H1 (cell line): ENCODE results near the gene TMIGD2. TPM values are rescaled to one million over a fixed set of nuclear protein-coding genes. Genes with fewer than 3 reads are reported as not detected.
A peak's percentile ranks its signal among the peaks of the same experiment; 100 is the strongest.

Experiments
- CTCF ChIA-PET: fragments of 300-600 bp; sonication (Branson Sonifier 250); formaldehyde crosslinking; loops from one replicate; lab custom pipeline; 2021; ENCODE audit not compliant: partially characterized antibody; lab: Charles Lee
- POLR2A ChIA-PET: fragments of 300-600 bp; sonication (Branson Sonifier 250); formaldehyde crosslinking; loops from one replicate; lab custom pipeline; 2021; ENCODE audit warnings: inconsistent platforms; ENCODE audit not compliant: partially characterized antibody; lab: Charles Lee
- DNase-seq, 2 experiments: peaks; one replicate each; pipeline versions ENCODE4 v3.0.0 to v3.0.0-alpha.2; 2010 to 2022; ENCODE audit warnings: low spot score in 2 of 2, low read depth in 1 of 2, mixed read lengths in 1 of 2
- FAIRE-seq: peaks from 2 replicates; lab custom pipeline; 2011; peaks lifted over from hg19 to GRCh38; lab: Jason Lieb, UNC
- H2AFZ ChIP-seq: 2 replicates; pipeline ENCODE4 v1.8.1; 2012; ENCODE audit warnings: low read length, inconsistent platforms
- H2AK5ac ChIP-seq: 2 replicates; pipeline ENCODE4 v1.6.1; 2013; ENCODE audit warnings: low read depth, low read length
- H2BK120ac ChIP-seq: replicated peaks from 2 replicates; pipeline ENCODE3; 2013; ENCODE audit warnings: low read depth, low read length, inconsistent platforms
- H2BK12ac ChIP-seq: 2 replicates; pipeline ENCODE4 v1.6.1; 2013; ENCODE audit warnings: low read depth, low read length
- H2BK15ac ChIP-seq: 2 replicates; pipeline ENCODE4 v1.6.1; 2013; ENCODE audit warnings: low read length
- H2BK20ac ChIP-seq: 2 replicates; pipeline ENCODE4 v1.6.1; 2013; ENCODE audit warnings: low read length
- H2BK5ac ChIP-seq: 2 replicates; pipeline ENCODE4 v1.6.1; 2013; ENCODE audit warnings: low read depth, low read length
- H3K14ac ChIP-seq: 2 replicates; pipeline ENCODE4 v1.6.1; 2013; ENCODE audit warnings: inconsistent platforms; ENCODE audit not compliant: insufficient read length
- H3K18ac ChIP-seq: 2 replicates; pipeline ENCODE4 v1.6.1; 2013; ENCODE audit warnings: low read length; ENCODE audit errors: extremely low read depth
- H3K23ac ChIP-seq: 2 replicates; pipeline ENCODE4 v1.6.1; 2013; ENCODE audit warnings: inconsistent platforms; ENCODE audit not compliant: insufficient read length
- H3K23me2 ChIP-seq: 2 replicates; pipeline ENCODE4 v1.6.1; 2013; ENCODE audit warnings: low read depth, low read length
- H3K27ac ChIP-seq: 2 replicates; pipeline ENCODE4 v1.6.1; 2011; ENCODE audit warnings: low read depth, low read length, inconsistent platforms
- H3K27me3 ChIP-seq, 4 experiments: replicated peaks in 1 of 4; 1 replicate in 1 of 4; 2 replicates in 3 of 4; pipeline versions ENCODE4 v1.6.1 to v1.8.1; 2011 to 2013; ENCODE audit warnings: low read length in 3 of 4, mild to moderate bottlenecking in 3 of 4, inconsistent platforms in 2 of 4, mixed read lengths in 2 of 4, moderate library complexity in 1 of 4; ENCODE audit not compliant: control insufficient read depth in 3 of 4, insufficient read depth in 3 of 4; ENCODE audit errors: extremely low read depth in 1 of 4
- H3K36me3 ChIP-seq, 4 experiments: 2 replicates each; pipeline versions ENCODE4 v1.6.1 to v1.8.1; 2011 to 2013; ENCODE audit warnings: mild to moderate bottlenecking in 4 of 4, low read length in 3 of 4, moderate library complexity in 2 of 4, control low read depth in 1 of 4, inconsistent platforms in 1 of 4; ENCODE audit not compliant: insufficient read depth in 4 of 4, control insufficient read depth in 2 of 4
- H3K4ac ChIP-seq: replicated peaks from 2 replicates; pipeline ENCODE3; 2013; ENCODE audit warnings: low read length, low read depth, mixed read lengths, inconsistent platforms; ENCODE audit not compliant: insufficient read length
- H3K4me1 ChIP-seq, 4 experiments: replicated peaks in 1 of 4; 1 replicate in 1 of 4; 2 replicates in 3 of 4; pipeline versions ENCODE4 v1.6.1 to v1.8.1; 2011 to 2013; ENCODE audit warnings: low read length in 3 of 4, inconsistent platforms in 2 of 4, mixed read lengths in 1 of 4; ENCODE audit not compliant: insufficient read depth in 4 of 4, control insufficient read depth in 3 of 4
- H3K4me2 ChIP-seq, 2 experiments: 2 replicates each; pipeline versions ENCODE4 v1.6.1 to v1.8.1; 2011 to 2013; ENCODE audit warnings: low read depth in 2 of 2, low read length in 2 of 2, control low read depth in 1 of 2, inconsistent platforms in 1 of 2, mild to moderate bottlenecking in 1 of 2; ENCODE audit not compliant: insufficient read depth in 1 of 2
- H3K4me3 ChIP-seq, 4 experiments: fragments of 200-600, 300-600 bp in 1 of 4; sonication (generic), shearing (Covaris generic), sonication (Bioruptor Twin) in 1 of 4; 2 replicates each; pipeline versions ENCODE4 v1.5.1 to v1.8.1; 2011 to 2016; ENCODE audit warnings: low read length in 4 of 4, low read depth in 3 of 4, control low read depth in 2 of 4, inconsistent platforms in 2 of 4, mild to moderate bottlenecking in 2 of 4, mixed read lengths in 1 of 4, moderate library complexity in 1 of 4; ENCODE audit not compliant: insufficient read depth in 2 of 4; ENCODE audit errors: extremely low read depth in 1 of 4
- H3K56ac ChIP-seq: replicated peaks from 2 replicates; pipeline ENCODE3; 2013; ENCODE audit warnings: low read depth, mild to moderate bottlenecking, mixed read lengths, low read length, inconsistent platforms; ENCODE audit not compliant: insufficient read length
- H3K79me1 ChIP-seq: 2 replicates; pipeline ENCODE4 v1.6.1; 2013; ENCODE audit warnings: low read depth, low read length, control low read depth
- H3K79me2 ChIP-seq, 2 experiments: 2 replicates each; pipeline versions ENCODE4 v1.6.1 to v1.8.1; 2012 to 2013; ENCODE audit warnings: low read length in 2 of 2, mild to moderate bottlenecking in 2 of 2, inconsistent platforms in 1 of 2; ENCODE audit not compliant: insufficient read depth in 2 of 2, control insufficient read depth in 1 of 2
- H3K9ac ChIP-seq, 4 experiments: replicated peaks in 1 of 4; 1 replicate in 1 of 4; 2 replicates in 3 of 4; pipeline versions ENCODE4 v1.6.1 to v1.8.1; 2011 to 2013; ENCODE audit warnings: low read depth in 3 of 4, low read length in 3 of 4, control low read depth in 2 of 4, mild to moderate bottlenecking in 2 of 4, moderate library complexity in 2 of 4, inconsistent platforms in 1 of 4; ENCODE audit errors: extremely low read depth in 1 of 4
- H3K9me3 ChIP-seq, 2 experiments: 2 replicates each; pipeline versions ENCODE4 v1.6.1 to v1.8.1; 2012 to 2013; ENCODE audit warnings: mild to moderate bottlenecking in 2 of 2, moderate library complexity in 2 of 2, control low read depth in 1 of 2, inconsistent platforms in 1 of 2, low read depth in 1 of 2, low read length in 1 of 2, mixed read lengths in 1 of 2; ENCODE audit not compliant: insufficient read depth in 2 of 2
- H4K20me1 ChIP-seq, 2 experiments: replicated peaks in 1 of 2; 2 replicates each; pipeline versions ENCODE3 to v1.8.1; 2011 to 2013; ENCODE audit warnings: inconsistent platforms in 2 of 2, low read length in 2 of 2, mild to moderate bottlenecking in 1 of 2; ENCODE audit not compliant: insufficient read depth in 2 of 2, control insufficient read depth in 1 of 2
- H4K5ac ChIP-seq: 2 replicates; pipeline ENCODE4 v1.6.1; 2013; ENCODE audit warnings: low read length, low read depth, mixed read lengths, inconsistent platforms; ENCODE audit not compliant: insufficient read length
- H4K8ac ChIP-seq: 2 replicates; pipeline ENCODE4 v1.8.0; 2013; ENCODE audit warnings: mild to moderate bottlenecking, moderate library complexity, low read length, inconsistent platforms; ENCODE audit not compliant: insufficient read depth; ENCODE audit errors: extremely low read depth
- H4K91ac ChIP-seq: replicated peaks from 2 replicates; pipeline ENCODE3; 2013; ENCODE audit warnings: low read length, mixed read lengths, inconsistent platforms; ENCODE audit not compliant: insufficient read length
- CHD2 ChIP-seq: IDR thresholded peaks from 2 replicates; pipeline ENCODE4 v1.6.1; 2012; ENCODE audit warnings: low read length, improper control_type of control experiment
- POLR2A ChIP-seq, 2 experiments: IDR thresholded peaks; 1 replicate in 1 of 2; 2 replicates in 1 of 2; pipeline ENCODE4 v1.6.1; 2011; ENCODE audit warnings: low read depth in 2 of 2, low read length in 2 of 2, mild to moderate bottlenecking in 2 of 2; ENCODE audit errors: control extremely low read depth in 1 of 2
- POLR2AphosphoS5 ChIP-seq: IDR thresholded peaks from 2 replicates; pipeline ENCODE4 v1.6.1; 2011; ENCODE audit warnings: low read depth, low read length
- RBBP5 ChIP-seq: IDR thresholded peaks from 2 replicates; pipeline ENCODE4 v1.7.1; 2012; ENCODE audit warnings: low read depth, mild to moderate bottlenecking, inconsistent platforms, low read length, moderate library complexity, borderline replicate concordance
- SP2 ChIP-seq: IDR thresholded peaks from 2 replicates; pipeline ENCODE4 v1.6.1; 2012; ENCODE audit warnings: mild to moderate bottlenecking, low read length, inconsistent platforms
- SRF ChIP-seq: IDR thresholded peaks from 2 replicates; pipeline ENCODE4 v1.6.1; 2011; ENCODE audit warnings: mild to moderate bottlenecking, low read depth, low read length, moderate library complexity
- TAF7 ChIP-seq: optimal IDR thresholded peaks from 2 replicates; pipeline ENCODE3; 2011; ENCODE audit warnings: low read depth, mild to moderate bottlenecking, inconsistent platforms, low read length, moderate library complexity, borderline replicate concordance
- WGBS, 2 experiments: shearing (Covaris generic) in 1 of 2; methylation state at CpG; one replicate each; pipeline versions ENCODE4 v1.1.6 to v1.1.7; 2013 to 2015; ENCODE audit warnings: low lambda C conversion rate in 2 of 2, mixed read lengths in 2 of 2, inconsistent platforms in 1 of 2, low coverage in 1 of 2, missing lambda C conversion rate in 1 of 2; ENCODE audit not compliant: insufficient replicate concordance in 2 of 2, insufficient coverage in 1 of 2, insufficient read length in 1 of 2; ENCODE audit errors: extremely low coverage in 1 of 2, missing lambda C conversion rate in 1 of 2; 5-methylcytosine and 5-hydroxymethylcytosine counted together
- polyA plus RNA-seq, 7 experiments: library from polyadenylated mRNA; depleted of rRNA in 3 of 7; stranded (reverse) in 5 of 7; unstranded in 2 of 7; fragments of >200 nt in 5 of 7; fragments of 200-250 nt in 2 of 7; gene quantifications; 1 replicate in 5 of 7; 2 replicates in 1 of 7; 4 replicates in 1 of 7; pipeline versions ENCODE4 v1.2.1 to v1.2.3, GENCODE V29; 2011 to 2013; ENCODE audit warnings: missing spikeins in 2 of 7, mixed read lengths in 2 of 7
- total RNA-seq: library from RNA; stranded (reverse); fragmentation: NEBNext Ultra II Directional; extraction: Animal tissue kit (Norgen Biotek cat#: 25700); gene quantifications from 2 replicates; pipeline ENCODE4 v1.2.1, GENCODE V29; 2021
- TF ChIP-seq, protein P1 (sequence below), 3 experiments: IDR thresholded peaks; 1 replicate in 2 of 3; 2 replicates in 1 of 3; pipeline versions ENCODE4 v1.5.1 to v1.6.1; 2011; ENCODE audit warnings: low read length in 3 of 3, mild to moderate bottlenecking in 3 of 3, inconsistent platforms in 2 of 3, low read depth in 1 of 3, moderate library complexity in 1 of 3; ENCODE audit not compliant: insufficient read depth in 1 of 3; ENCODE audit errors: control extremely low read depth in 1 of 3

TMIGD2 gene
- total and polyA plus RNA-seq, 2 of the 8 experiments (the other 6 are each of a cell fraction or from before 2014, with no cell fraction given) = 0.39 to 0.41 TPM

DNA sequence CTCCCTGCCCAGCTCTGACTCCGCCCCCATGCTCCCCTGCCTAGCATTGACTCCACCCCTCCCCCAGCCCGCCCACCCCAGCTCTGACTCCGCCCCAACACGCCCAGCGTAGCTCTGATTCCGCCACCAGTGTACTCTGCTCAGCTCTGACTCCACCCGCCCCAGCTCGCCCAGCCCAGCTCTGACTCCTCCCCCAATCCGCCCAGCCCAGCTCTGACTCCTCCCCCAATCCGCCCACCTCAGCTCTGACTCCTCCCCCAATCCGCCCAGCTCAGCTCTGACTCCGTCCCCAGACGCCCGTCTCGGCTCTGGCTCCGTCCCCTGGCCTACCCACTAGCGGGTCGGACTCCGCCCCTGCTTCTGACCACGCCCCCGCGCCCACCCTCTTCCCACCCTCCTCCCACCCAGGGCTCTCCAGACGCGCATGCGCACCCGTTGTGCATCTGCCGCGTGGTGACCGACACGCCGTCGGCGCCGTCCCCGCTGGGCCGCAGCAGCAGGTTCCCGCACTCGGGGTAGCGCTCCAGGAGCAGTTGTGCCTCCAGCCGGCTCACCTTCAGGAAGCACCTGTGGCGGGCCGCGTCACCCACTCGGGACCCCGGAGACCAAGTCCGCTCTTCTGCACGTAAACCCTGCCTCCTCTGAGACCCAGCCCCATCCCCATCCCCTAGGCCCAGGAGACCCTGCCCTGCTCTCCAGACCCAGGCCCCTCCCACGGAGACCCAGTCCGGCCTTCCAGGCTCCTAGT, 26.2 kb upstream of the TMIGD2 start:
- no peaks in the 10 kb centered on the region; a peak in 1 of 7 replicates for H3K27me3 ChIP-seq
- peak overlapping the region; percentile 45; the same call in 1 of the 2 replicates for H4K8ac ChIP-seq
- peak overlapping the region; percentile 60; the same call in 1 of the 2 replicates for H3K27ac ChIP-seq
- POLR2A ChIA-PET = interaction anchor here (0.6 to 1.4 kb wide), 8 partner anchors 10 to 137 kb away, joined by 3 to 7 read pairs (median 3); partner anchors contain the start of genes FSD1, MPND and STAP2
- 1% methylated on average over 18 of the region's 49 CpGs; no CpG with 5 or more reads in 1 of the 2 experiments for WGBS, 2 experiments
- no peak for FAIRE-seq
- H3K14ac ChIP-seq = no peak overlapping the region
- no peak overlapping the region; the same call in 1 of the 2 replicates for H2BK5ac ChIP-seq
- no peaks in the 10 kb centered on the region for H3K79me2 ChIP-seq
- CTCF ChIA-PET = interaction anchor here (0.6 to 1.3 kb wide), 6 partner anchors 13 to 61 kb away, joined by 3 to 8 read pairs (median 4); partner anchors contain the start of gene MPND
- H3K36me3 ChIP-seq = peaks cover 0 to 5% (median 0%) of the 10 kb centered on the region in 4 experiments; a peak in 2 of 8 replicates
- peak overlapping the region; percentile 97 for H4K5ac ChIP-seq
- H2BK120ac ChIP-seq = no peak overlapping the region
- H4K91ac ChIP-seq = peak overlapping the region; percentile 44
- H2AFZ ChIP-seq = peak overlapping the region; percentile 35; the same call in 1 of the 2 replicates
- peak overlapping the region; percentile 87; the same call in 1 of the 2 replicates for H3K18ac ChIP-seq
- no peak overlapping the region for H2BK20ac ChIP-seq
- H3K4ac ChIP-seq = no peak overlapping the region
- H2BK12ac ChIP-seq = no peak overlapping the region
- peak overlapping the region; percentile 70 to 80 (median 74) for H3K4me3 ChIP-seq
- H3K9me3 ChIP-seq = no peaks in the 10 kb centered on the region
- H3K56ac ChIP-seq = peak overlapping the region; percentile 97
- H2AK5ac ChIP-seq = no peak overlapping the region
- peak; percentile 93 to 97 for DNase-seq
- no peaks in the 10 kb centered on the region for H3K79me1 ChIP-seq
- peaks cover 12% of the 10 kb centered on the region; the same call in 1 of the 2 replicates for H3K23me2 ChIP-seq
- H3K9ac ChIP-seq = peak overlapping the region in 3 of 4 experiments; percentile 36 to 71 (median 63); a peak in 5 of 7 replicates
- no peak overlapping the region for H3K23ac ChIP-seq
- peaks cover 0 to 6% (median 3%) of the 10 kb centered on the region in 4 experiments; a peak in 5 of 7 replicates for H3K4me1 ChIP-seq
- peak overlapping the region; percentile 88 to 95 for H3K4me2 ChIP-seq
- no peak overlapping the region for H2BK15ac ChIP-seq
- peaks cover 4 to 15% of the 10 kb centered on the region in 2 experiments for H4K20me1 ChIP-seq
- no peak for TF ChIP-seq RBBP5
- peak in 1 of 2 experiments; percentile 73; a peak in 1 of 3 replicates for TF ChIP-seq POLR2A (IDR thresholded peaks at IDR 0.05; ENCODE audit: control extremely low read depth in 1 of 2, low read depth in 2 of 2, low read length in 2 of 2)
- TF ChIP-seq POLR2AphosphoS5 = peak; percentile 69
- TF ChIP-seq TAF7 = peak; percentile 38
- peak; percentile 82 for TF ChIP-seq CHD2
- TF ChIP-seq, protein P1, sequence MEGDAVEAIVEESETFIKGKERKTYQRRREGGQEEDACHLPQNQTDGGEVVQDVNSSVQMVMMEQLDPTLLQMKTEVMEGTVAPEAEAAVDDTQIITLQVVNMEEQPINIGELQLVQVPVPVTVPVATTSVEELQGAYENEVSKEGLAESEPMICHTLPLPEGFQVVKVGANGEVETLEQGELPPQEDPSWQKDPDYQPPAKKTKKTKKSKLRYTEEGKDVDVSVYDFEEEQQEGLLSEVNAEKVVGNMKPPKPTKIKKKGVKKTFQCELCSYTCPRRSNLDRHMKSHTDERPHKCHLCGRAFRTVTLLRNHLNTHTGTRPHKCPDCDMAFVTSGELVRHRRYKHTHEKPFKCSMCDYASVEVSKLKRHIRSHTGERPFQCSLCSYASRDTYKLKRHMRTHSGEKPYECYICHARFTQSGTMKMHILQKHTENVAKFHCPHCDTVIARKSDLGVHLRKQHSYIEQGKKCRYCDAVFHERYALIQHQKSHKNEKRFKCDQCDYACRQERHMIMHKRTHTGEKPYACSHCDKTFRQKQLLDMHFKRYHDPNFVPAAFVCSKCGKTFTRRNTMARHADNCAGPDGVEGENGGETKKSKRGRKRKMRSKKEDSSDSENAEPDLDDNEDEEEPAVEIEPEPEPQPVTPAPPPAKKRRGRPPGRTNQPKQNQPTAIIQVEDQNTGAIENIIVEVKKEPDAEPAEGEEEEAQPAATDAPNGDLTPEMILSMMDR (IDR thresholded peaks at IDR 0.05; ENCODE audit: control extremely low read depth in 1 of 3, insufficient read depth in 1 of 3, low read depth in 1 of 3, low read length in 3 of 3) = no peak
- peak; percentile 36; the same call in 1 of the 2 replicates for TF ChIP-seq SP2
- TF ChIP-seq SRF = 0 out of 2 replicates have a peak, but pooled peaks have one; percentile 16
